CD14-positive monocyte (primary cell): ENCODE measurements around the gene HIPK3. TPM values are rescaled to one million over a fixed set of nuclear protein-coding genes. Genes with fewer than 3 reads are reported as not detected.

Experiments used
- DNase-seq, 3 donors: peaks; one replicate each; pipeline ENCODE4 v3.0.0-alpha.2; 2011 to 2022
- H2AFZ ChIP-seq: 2 replicates; pipeline ENCODE4 v1.6.0; 2012; ENCODE audit warnings: mild to moderate bottlenecking, low read depth, low read length, inconsistent platforms; ENCODE audit not compliant: insufficient read depth, poor library complexity, severe bottlenecking
- H3K27ac ChIP-seq, 2 donors: 1 replicate in 1 of 2; 2 replicates in 1 of 2; pipeline ENCODE4 v1.5.1; 2012 to 2013; ENCODE audit warnings: low read length in 2 of 2, control low read depth in 1 of 2, inconsistent platforms in 1 of 2, low read depth in 1 of 2, mild to moderate bottlenecking in 1 of 2
- H3K27me3 ChIP-seq, 2 donors: one replicate each; pipeline versions ENCODE4 v1.6.0 to v1.6.1; 2011 to 2013; ENCODE audit warnings: low read length in 2 of 2; ENCODE audit not compliant: control insufficient read depth in 2 of 2, insufficient read depth in 2 of 2
- H3K36me3 ChIP-seq, 2 donors: replicated peaks in 1 of 2; 1 replicate in 1 of 2; 2 replicates in 1 of 2; pipeline versions ENCODE4 v1.5.1 to v1.6.1; 2012 to 2013; ENCODE audit warnings: low read length in 2 of 2, control low read depth in 1 of 2, inconsistent platforms in 1 of 2, mild to moderate bottlenecking in 1 of 2; ENCODE audit not compliant: insufficient read depth in 2 of 2, control insufficient read depth in 1 of 2
- H3K4me1 ChIP-seq, 2 donors: 1 replicate in 1 of 2; 2 replicates in 1 of 2; pipeline versions ENCODE4 v1.5.1 to v1.6.1; 2012 to 2013; ENCODE audit warnings: low read length in 2 of 2, control low read depth in 1 of 2, inconsistent platforms in 1 of 2, mild to moderate bottlenecking in 1 of 2, moderate library complexity in 1 of 2; ENCODE audit not compliant: insufficient read depth in 2 of 2, control insufficient read depth in 1 of 2
- H3K4me2 ChIP-seq: replicated peaks from 2 replicates; pipeline ENCODE3; 2012; ENCODE audit warnings: low read length, moderate library complexity, mild to moderate bottlenecking; ENCODE audit not compliant: poor library complexity, severe bottlenecking; ENCODE audit errors: extremely low read depth
- H3K4me3 ChIP-seq, 3 experiments: fragments of 200-600 bp in 1 of 3; sonication (generic) in 1 of 3; replicated peaks in 1 of 3; 1 replicate in 2 of 3; 2 replicates in 1 of 3; pipeline ENCODE4 v1.5.1; 2011 to 2013; ENCODE audit warnings: low read length in 3 of 3, mild to moderate bottlenecking in 3 of 3, control low read depth in 2 of 3, low read depth in 2 of 3, inconsistent platforms in 1 of 3, moderate library complexity in 1 of 3
- H3K79me2 ChIP-seq: 2 replicates; pipeline ENCODE4 v1.6.0; 2012; ENCODE audit warnings: mild to moderate bottlenecking, control low read depth, inconsistent platforms, low read length, moderate library complexity; ENCODE audit not compliant: insufficient read depth
- H3K9ac ChIP-seq: 2 replicates; pipeline ENCODE4 v1.6.0; 2017; ENCODE audit warnings: low read length, mild to moderate bottlenecking; ENCODE audit not compliant: insufficient read depth, poor library complexity, severe bottlenecking
- H3K9me3 ChIP-seq, 2 donors: replicated peaks in 1 of 2; 1 replicate in 1 of 2; 2 replicates in 1 of 2; pipeline versions ENCODE4 v1.5.1 to v1.6.1; 2012 to 2013; ENCODE audit warnings: low read length in 2 of 2, control low read depth in 1 of 2; ENCODE audit not compliant: control insufficient read depth in 1 of 2, insufficient read depth in 1 of 2
- H4K20me1 ChIP-seq: 2 replicates; pipeline ENCODE4 v1.6.0; 2012; ENCODE audit warnings: mild to moderate bottlenecking, low read length, control low read depth, moderate library complexity; ENCODE audit not compliant: insufficient read depth
- H3K27ac Mint-ChIP-seq, 7 donors: one replicate each; pipeline ENCODE4 v1.8.0; 2020; ENCODE audit warnings: mild to moderate bottlenecking in 7 of 7, mixed read lengths in 7 of 7, moderate library complexity in 6 of 7, inconsistent platforms in 2 of 7
- H3K27me3 Mint-ChIP-seq, 3 donors: one replicate each; pipeline ENCODE4 v1.8.0; 2021 to 2022; ENCODE audit warnings: low read depth in 3 of 3, mild to moderate bottlenecking in 3 of 3, mixed read lengths in 3 of 3, moderate library complexity in 3 of 3, inconsistent platforms in 1 of 3
- H3K36me3 Mint-ChIP-seq, 2 donors: one replicate each; pipeline ENCODE4 v1.8.0; 2020; ENCODE audit warnings: mixed read lengths in 2 of 2, inconsistent platforms in 1 of 2, mild to moderate bottlenecking in 1 of 2
- H3K4me1 Mint-ChIP-seq: one replicate; pipeline ENCODE4 v1.8.0; 2020; ENCODE audit warnings: mild to moderate bottlenecking, mixed read lengths
- H3K4me3 Mint-ChIP-seq, 2 donors: one replicate each; pipeline ENCODE4 v1.8.0; 2020; ENCODE audit warnings: mild to moderate bottlenecking in 2 of 2, mixed read lengths in 2 of 2, moderate library complexity in 1 of 2
- H3K9me3 Mint-ChIP-seq, 7 donors: one replicate each; pipeline ENCODE4 v1.8.0; 2020 to 2022; ENCODE audit warnings: mixed read lengths in 7 of 7, mild to moderate bottlenecking in 6 of 7, moderate library complexity in 6 of 7, inconsistent platforms in 2 of 7
- CTCF ChIP-seq: fragments of 200-600 bp; IDR thresholded peaks from one replicate; pipeline ENCODE4 v1.8.0; 2022; ENCODE audit warnings: antibody characterized with exemption, mild to moderate bottlenecking
- WGBS: methylation state at CpG from one replicate; pipeline ENCODE4 v1.1.5; 2013; ENCODE audit warnings: missing lambda C conversion rate; ENCODE audit not compliant: insufficient coverage; 5-methylcytosine and 5-hydroxymethylcytosine counted together
- intact Hi-C, 2 donors: fragments of 100-400 bp; cut with micrococcal nuclease; formaldehyde crosslinking; loops; one replicate each; pipeline versions ENCODE4 v1.15.0 to v1.15.1; 2023
- polyA plus RNA-seq, 3 donors: library from polyadenylated mRNA; depleted of rRNA in 1 of 3; unstranded in 2 of 3; stranded (reverse) in 1 of 3; fragments of 300-500 nt in 2 of 3; fragments of >200 nt in 1 of 3; fragmentation: Illumina TruSeq in 2 of 3; gene quantifications; 1 replicate in 2 of 3; 2 replicates in 1 of 3; pipeline ENCODE4 v1.2.3, GENCODE V29; 2012 to 2021

The HIPK3 gene
- polyA plus RNA-seq, 3 donors: 62.0 to 68.6 (median 63.5) TPM

- Histone ChIP-seq H2AFZ (no peak overlapping the region), H3K79me2 (peaks cover 100% of the 10 kb centered on the region), H3K4me3 (no peak overlapping the region), H3K9ac (no peak overlapping the region), H3K27ac (peak overlapping the region in 1 of 2 donors; percentile 63), H3K4me1 (peaks cover 32 to 45% of the 10 kb centered on the region in 2 donors), H4K20me1 (peaks cover 100% of the 10 kb centered on the region), H3K4me2 (no peak overlapping the region), H3K27me3 (no peaks in the 10 kb centered on the region), H3K36me3 (peaks cover 0 to 6% of the 10 kb centered on the region in 2 donors), H3K9me3 (no peaks in the 10 kb centered on the region)
- no peak for TF ChIP-seq CTCF
- intact Hi-C loops: loop anchor here (5.0 to 10.0 kb wide), 4 partner anchors 47 to 357 kb away; partner anchors contain the start of genes CSTF3 (in 1 of the 2) and HIPK3 (in 1 of the 2)
- H3K4me1 Mint-ChIP-seq: peaks cover 27% of the 10 kb centered on the region
- peak in 2 of 3 donors; percentile 14 to 22 for DNase-seq
- no peaks in the 10 kb centered on the region for H3K27me3 Mint-ChIP-seq
- no peaks in the 10 kb centered on the region for H3K9me3 Mint-ChIP-seq
- no peak overlapping the region for H3K4me3 Mint-ChIP-seq
- H3K27ac Mint-ChIP-seq: no peak overlapping the region
- H3K36me3 Mint-ChIP-seq: peaks cover under 1 to 4% of the 10 kb centered on the region in 2 donors
These were observed 64.2 kb downstream of the HIPK3 start for GRCh38 chr11:33321422-33321821.

- H3K9ac ChIP-seq: no peak overlapping the region
- no peak overlapping the region for H3K4me3 ChIP-seq
- no peak overlapping the region for H3K4me3 Mint-ChIP-seq
- H3K36me3 ChIP-seq: peaks cover 0 to 3% of the 10 kb centered on the region in 2 donors
- H3K27me3 ChIP-seq: no peaks in the 10 kb centered on the region
- no peaks in the 10 kb centered on the region for H3K27me3 Mint-ChIP-seq
- peak; percentile 43 for TF ChIP-seq CTCF
- no peaks in the 10 kb centered on the region for H3K9me3 ChIP-seq
- H3K4me1 ChIP-seq: peaks cover 32 to 45% of the 10 kb centered on the region in 2 donors
- no peak overlapping the region for H2AFZ ChIP-seq
- peak overlapping the region in 1 of 2 donors; percentile 66 for H3K27ac ChIP-seq
- H3K27ac Mint-ChIP-seq: peak overlapping the region in 1 of 7 donors; percentile 87
- peaks cover 100% of the 10 kb centered on the region for H4K20me1 ChIP-seq
- intact Hi-C loops: loop anchor here (5.0 to 10.0 kb wide), 4 partner anchors 49 to 359 kb away; partner anchors contain the start of genes CSTF3 (in 1 of the 2) and HIPK3 (in 1 of the 2)
- H3K36me3 Mint-ChIP-seq: peaks cover under 1% of the 10 kb centered on the region in 2 donors
- DNase-seq: no peak
- WGBS: 86% methylated on average over 4 of the region's 4 CpGs
- peaks cover 100% of the 10 kb centered on the region for H3K79me2 ChIP-seq
- no peaks in the 10 kb centered on the region for H3K9me3 Mint-ChIP-seq
- H3K4me2 ChIP-seq: no peak overlapping the region
- peaks cover 38% of the 10 kb centered on the region for H3K4me1 Mint-ChIP-seq
These were observed 66.2 kb downstream of the HIPK3 start for GRCh38 chr11:33323421-33323820.
